Measurements from ENCODE around the gene CTNNA3.

- TF ChIP-seq POLR2A (IDR thresholded peaks at IDR 0.05) (no peak), CTCF (IDR thresholded peaks at IDR 0.05) (no peak), EP300 (IDR thresholded peaks at IDR 0.05) (no peak)
These were observed 1160.6 kb downstream of the CTNNA3 start for GRCh38 chr10:66535439-66535838.

Data from upper lobe of left lung (tissue), 4 donors.